Measurements from ENCODE around the gene LRG1.
A peak's percentile ranks its signal among the peaks of the same experiment; 100 is the strongest.

The LRG1 gene

DNA sequence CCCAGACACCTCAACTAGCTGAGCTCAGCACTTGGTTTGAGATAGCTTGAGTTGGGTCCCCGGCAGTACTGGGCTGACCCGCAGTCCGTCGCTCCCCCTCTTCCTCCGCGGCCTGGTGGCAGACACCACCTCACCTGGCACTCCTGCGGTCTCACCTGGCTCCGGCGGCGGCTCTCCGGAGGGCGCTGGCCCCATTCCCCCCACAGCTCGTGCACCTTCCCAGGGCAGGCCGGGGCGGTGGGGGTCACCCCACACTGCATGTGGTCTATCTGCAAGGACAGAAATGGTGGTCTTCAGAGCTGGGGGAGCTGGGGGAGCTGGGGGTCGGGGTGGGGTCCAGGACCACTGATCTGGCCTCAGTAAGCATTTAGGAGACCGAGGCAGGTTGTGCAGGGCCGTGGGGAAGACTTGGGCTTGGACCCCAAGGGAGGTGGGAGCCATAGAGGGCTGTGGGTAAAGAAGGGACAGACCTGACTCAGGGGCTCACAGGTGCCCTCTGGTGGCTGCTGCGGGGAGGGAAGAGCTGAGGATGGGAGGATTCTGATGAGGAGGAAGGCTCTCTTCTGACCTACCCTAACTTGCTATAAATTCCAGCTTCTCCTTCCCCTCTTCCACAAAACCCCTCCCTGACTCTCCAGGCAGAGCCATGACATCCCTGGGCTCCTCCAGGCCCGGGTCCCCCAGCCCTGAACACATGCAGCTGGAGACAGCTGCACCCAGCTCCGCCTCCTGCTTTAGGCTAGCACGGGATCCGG is 14.9 kb downstream of the LRG1 start:
- peak; percentile 52 for DNase-seq

DNA sequence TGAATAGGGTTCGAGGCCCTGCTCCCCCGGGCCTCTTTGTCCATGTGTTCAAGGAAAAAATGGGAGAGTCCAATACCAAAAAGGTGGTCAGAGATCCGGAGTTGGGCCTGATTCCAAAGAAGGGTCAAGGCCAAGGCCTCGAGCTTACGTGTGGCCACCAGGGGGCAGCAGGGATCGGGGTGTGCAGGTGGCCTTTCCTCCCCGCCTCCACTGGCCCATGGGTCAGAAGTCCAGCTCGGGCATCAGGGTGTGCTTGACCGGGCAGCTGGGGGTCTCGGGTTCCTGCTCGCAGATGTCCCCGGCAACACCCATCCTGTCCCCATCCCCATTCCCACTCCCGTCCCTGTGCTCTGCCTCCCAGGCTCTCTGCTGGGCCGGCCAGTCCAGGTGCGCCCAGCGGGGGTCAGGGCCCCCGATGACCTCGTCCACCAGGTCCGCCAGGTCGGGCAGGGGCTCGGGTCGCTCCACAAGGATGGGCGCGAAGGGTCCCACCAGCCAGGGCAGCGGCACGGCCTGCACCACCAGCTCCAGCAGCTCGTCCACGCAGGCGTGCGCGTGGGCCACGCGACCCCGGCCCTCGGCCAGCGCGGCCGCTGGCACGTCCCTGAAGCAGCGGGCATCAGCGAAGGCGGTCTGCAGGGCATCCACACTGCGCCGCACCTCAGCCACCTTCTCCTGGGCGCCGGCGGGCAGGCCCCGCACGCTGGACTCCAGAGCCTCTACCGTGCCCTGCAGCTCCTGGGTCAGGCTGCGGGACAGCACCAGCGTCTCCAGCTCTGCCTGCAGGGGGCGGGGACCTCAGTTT is 16.3 kb downstream of the LRG1 start:
- DNase-seq = no peak

DNA sequence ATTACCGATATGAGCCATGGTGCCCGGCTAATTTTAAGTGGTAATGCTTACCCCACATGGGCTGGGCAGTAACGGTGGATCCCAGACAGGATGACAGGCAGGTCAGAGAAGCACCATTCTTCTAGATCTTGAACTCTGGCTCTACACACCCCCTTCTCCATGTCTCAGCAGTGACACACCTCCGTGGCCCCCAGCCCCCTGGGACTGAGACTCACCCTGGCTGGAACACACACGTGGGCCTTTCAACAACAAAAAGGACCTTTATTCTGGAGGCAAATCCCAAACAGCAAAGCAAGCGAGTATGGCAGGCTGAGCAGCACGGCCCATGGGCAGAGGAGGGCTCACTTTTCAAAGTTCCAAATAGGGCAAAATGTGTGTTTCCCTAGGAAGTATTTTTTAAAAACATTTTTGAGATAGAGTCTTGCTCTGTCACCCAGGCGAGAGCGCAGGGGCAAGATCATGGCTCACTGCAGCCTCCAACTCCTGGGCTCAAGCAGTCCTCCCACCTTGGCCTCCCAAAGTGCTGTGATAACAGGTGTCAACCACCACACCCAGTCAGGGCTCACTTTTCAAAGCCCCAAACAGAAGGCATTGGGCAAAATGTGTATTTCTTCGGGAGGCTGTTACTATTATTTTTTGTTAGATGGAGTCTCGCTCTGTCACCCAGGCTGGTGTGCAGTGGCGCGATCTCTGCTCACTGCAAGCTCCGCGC is 17.4 kb downstream of the LRG1 start:
- DNase-seq = no peak

DNA sequence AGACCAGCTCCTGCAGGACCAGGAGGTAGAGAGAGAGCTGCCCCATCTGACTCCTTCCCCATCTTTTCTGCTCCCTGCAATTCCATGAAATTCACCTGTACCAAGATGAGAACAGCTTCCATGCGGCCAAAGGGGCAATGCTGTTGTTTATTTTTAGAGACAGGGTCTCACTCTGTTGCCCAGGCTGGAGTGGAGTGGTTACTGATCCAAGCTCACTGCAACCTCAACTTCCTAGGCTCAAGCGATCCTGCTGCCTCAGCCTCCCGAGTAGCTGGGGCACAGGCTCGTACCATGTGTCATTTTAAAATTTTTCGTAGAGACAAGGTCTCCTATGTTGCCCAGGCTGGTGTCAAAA is 18.0 kb downstream of the LRG1 start:
- no peak for DNase-seq

DNA sequence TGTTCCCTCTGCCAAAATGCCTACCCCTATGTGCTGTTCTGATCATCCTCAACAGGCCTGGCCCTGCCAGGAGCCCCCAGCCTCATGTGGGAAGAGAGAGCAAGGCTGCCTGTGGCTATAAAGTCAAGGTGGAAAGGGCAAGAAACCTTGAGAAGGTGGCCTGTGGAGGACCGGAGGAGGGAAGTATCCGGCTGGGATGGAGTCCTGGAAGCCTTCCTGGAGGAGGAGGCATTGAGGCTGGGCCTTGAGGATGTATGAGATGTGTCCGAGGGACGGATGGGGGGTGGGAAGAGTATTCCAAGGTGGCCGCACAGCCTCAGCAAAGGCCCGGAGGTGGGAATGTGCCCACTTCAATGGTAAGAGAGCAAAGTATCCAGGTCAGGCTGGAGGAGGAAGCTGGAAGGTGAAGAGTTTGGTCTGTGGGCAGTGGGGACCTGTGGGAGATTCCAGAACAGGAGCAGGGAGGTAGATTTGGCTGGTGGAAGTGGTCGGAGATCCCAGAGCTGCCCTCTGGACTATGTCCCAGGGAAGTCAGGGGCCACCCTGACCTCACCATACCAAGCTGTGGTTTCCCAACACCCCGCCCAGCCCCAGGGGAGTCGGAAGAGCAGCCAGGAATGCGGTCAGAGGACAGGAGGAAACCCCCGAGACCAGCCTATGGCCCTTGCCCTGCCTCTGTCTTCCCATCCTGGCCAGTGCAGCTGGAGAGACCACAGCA is 18.5 kb downstream of the LRG1 start:
- no peak for DNase-seq

DNA sequence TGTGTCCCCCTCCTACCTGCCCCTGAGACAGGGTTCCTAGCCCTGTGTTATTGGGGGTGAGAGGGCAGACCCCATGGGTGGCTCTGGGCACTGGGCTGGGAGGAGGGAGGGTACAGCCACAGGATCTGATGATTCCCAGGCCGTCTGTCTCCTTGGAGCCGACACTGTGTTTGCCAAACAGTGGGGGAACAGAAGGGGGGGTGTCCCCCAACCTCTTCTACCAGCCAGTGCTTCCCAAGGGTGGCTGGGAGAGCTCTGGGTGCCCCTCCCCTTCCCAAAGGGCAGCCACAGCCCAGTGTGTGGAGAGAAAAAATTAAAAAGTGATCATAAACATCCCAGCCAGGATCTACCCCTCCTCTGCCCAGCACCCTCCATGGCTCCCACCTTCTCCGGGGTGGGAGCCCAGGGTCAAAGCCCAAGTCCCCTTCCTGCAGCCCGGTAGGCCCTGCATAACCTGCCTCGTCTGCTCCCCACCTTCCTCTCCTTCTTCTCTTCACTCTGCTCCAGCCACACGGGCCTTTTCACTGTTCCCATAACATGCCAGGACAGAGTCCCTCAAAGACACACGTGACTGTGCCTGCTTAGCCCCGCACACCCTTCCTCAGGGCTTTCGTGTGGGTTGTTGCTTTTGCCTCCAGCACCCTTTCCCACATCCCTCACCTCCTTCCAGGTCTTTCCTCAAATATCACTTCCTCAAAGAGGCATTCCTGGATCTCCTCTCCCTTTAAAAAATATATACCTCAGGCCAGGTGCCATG is 20.1 kb downstream of the LRG1 start:
- DNase-seq = no peak

DNA sequence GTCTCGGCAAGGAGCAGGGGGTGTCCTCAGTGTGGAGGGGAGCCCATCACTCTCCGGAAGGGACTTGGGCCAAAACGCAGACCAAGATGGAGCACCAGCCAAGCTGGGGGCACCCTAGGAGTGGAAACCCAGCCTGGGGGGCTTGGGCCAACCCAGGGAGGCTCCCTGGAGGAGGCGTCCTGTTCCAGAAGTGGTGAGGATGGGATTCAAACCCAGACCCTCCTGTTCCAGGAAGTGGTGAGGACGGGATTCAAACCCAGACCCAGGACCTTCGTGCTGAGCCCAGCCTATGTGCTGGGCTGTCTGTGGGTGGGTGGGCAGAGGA is 20.7 kb downstream of the LRG1 start:
- no peak for DNase-seq

DNA sequence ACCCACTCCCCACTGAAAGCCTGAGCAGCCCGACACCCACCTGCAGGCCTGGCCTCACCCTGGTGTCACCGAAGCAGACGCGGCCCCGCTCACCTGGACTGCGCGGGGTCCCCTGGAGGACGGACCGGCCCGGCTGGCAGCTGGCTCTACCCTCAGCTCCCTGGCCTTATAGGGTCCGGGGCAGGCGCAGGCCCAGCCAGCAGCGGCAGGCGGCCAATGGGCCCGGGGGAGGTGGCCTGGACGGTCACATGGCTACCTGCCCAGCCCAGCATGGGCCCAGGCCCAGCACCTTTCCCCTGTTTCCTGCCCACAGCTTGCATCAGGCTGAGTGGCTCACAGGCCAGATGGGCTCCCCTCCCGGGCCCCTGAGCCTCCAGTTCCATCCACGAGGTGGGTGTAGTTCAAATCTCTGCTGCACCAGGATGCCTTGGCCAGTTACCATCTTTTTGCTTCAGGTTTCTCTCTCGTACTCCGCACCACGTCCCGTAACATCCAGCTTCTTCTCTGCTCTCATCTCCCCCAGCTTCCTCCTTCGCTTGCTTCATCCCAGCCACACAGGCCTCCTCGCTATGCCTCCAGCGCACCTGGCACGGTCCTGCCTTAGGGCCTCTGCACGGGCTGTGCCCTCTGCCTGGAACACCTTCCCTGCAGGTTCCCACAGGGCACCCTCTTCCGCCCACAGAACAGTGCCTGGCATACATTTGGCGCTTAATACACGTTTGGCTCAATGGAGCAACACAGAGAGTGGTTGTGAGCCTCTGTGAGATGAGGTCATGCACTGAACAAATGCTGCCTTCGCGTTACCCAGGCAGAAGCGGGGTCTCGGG is 21.3 kb downstream of the LRG1 start, which contains the start of gene PLIN4:
TSS of gene PLIN4 (minus strand) at position 142 of the 827 bp plus-strand sequence. CDS start 214 bp downstream, outside the sequence.
- no peak for DNase-seq

DNA sequence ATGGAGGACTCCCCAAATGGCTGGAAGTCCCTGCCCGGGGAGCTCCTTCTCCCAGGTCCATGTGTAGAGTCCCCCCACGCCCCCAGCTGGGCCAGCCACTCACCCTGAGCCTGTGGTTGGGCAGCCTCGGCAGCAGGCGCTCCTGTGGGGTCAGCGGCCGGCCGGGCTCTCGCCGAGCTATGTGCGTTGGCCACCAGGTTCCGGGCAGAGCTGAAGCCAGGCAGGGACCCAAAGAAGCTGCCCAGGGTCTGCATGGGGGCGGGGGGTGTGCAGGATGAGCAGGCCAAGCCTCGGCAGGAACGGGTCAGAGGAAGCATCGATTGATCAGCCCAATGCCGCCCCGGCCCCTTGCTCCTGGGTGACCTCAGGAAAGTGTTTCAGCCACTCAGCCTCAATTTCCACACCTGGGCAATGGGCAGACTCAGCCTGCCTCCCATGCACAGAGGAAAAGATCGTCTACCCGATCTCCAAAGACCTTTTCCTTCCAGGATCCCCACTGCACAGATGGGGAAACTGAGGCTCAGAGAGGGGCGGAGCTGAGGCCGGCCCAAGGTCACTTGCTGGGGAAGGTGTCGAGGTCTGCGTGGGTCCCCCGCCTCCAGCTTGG is 22.3 kb downstream of the LRG1 start:
- DNase-seq = no peak

DNA sequence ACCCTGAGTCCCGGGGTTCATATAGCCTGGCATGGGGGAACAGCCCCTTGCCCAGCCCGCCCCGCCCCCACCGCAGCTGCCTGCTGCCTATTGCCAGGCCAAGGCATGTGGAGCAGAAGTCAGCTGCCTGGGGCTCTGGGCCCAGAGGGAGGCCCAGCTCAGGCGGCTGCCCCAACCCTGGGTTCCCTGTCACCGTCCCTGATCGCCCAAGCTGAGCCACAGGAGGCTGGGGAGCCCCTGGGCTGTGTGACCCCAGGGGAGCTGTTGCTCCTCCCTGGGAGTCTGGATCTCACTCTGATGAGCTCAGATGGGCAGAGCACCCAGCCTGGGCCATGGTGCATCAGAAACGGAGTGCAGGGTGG is 22.9 kb downstream of the LRG1 start:
- DNase-seq = no peak

DNA sequence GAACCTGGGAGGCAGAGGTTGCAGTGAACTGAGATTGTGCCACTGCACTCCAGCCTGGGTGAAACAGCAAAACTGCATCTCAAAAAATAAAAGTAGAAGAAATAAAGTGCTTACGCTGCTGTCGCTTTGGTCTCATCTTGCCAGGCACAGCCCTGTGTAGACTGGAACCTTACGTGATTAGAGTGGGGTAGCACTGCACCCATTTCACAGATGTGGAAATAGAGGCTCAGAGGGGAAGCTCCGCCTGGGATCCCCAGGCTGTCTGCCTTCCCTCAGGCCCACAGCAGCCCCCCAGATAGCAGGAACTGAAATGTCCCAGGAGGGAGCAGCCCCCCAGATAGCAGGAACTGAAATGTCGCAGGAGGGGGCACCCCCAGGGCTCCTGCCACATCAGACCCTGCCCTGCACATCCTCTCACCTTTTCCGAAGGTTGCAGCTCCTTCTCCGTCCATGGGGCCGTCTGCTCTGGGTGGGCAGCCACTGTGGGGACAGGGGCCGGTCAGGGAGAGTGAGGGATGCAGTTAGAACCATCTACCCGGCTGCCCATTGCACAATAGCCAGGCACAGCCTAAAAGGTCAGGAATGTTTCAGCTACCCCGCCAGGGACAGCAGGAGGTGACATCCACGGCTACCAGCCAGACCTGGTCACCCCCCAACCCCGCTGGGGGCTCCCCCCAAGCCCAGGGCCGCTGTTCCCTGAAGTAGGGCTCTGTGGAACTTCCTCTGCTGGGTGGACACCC is 23.5 kb downstream of the LRG1 start:
- no peak for DNase-seq

DNA sequence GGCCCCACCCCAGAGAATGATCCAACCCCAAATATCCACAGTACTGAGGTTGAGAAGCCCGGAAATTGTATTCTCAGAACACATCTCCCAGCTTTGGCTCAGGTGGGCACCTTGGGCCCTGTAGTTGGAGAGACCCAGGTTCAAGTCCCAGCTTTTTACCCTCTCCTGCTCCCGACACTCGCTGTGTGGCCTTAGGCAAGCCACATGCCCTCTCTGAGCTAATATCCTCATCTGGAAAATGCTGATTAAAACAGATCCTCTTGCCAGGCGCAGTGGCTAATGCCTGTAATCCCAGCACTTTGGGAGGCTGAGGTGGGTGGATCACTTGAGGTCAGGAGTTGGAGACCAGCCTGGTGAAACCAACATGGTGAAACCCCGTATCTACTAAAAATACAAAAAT is 24.1 kb downstream of the LRG1 start:
- no peak for DNase-seq

DNA sequence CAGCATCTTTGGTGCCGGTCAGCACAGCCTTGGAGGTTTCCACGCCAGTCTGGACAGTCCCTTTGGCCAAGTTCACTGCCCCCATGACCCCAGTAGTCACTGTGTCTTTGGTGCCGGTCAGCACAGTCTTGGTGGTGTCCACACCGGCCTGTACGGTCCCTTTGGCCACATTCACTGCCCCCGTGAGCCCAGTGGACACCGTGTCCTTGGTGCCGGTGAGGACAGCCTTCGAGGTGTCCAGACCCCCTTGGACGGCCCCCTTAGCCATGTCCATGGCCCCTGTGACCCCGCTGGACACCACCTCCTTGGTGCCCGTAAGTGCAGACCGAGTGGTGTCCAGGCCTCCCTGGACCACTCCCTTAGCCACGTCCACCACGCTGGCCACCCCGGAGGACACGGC is 26.6 kb downstream of the LRG1 start:
- DNase-seq = no peak

DNA sequence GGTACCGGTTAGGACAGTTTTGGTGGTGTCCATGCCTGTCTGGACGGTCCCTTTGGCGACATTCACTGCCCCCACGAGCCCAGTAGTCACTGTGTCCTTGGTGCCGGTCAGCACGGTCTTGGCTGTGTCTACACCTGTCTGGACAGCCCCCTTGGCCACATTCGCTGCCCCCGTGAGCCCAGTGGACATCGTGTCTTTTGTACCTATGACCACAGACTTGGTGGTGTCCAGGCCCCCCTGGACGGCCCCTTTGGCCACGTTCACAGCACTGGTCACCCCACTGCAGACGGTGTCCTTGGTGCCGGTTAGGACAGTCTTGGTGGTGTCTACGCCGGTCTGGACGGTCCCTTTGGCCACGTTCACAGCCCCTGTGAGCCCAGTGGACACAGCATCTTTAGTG is 27.8 kb downstream of the LRG1 start:
- no peak for DNase-seq

DNA sequence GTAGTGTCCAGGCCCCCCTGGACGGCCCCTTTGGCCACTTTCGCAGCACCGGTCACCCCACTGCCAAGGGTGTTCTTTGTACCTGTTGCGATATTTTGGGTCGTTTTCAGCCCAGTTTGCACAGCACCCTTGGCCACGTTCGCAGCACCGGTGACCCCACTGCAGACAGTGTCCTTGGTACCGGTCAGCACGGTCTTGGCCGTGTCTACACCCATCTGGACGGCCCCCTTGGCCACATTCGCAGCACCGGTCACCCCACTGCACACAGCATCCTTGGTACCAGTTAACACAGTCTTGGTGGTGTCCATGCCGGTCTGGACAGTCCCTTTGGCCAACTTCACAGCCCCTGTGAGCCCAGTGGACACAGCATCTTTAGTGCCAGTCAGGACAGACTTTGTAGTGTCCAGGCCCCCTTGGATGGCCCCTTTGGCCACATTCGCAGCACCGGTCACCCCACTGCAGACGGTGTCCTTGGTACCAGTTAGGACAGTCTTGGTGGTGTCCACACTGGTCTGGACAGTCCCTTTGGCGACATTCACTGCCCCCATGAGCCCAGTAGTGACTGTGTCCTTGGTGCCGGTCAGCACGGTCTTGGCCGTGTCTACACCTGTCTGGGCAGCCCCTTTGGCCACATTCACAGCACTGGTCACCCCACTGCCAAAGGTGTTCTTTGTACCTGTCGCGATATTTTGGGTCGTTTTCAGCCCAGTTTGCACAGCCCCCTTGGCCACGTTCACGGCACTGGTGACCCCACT is 28.4 kb downstream of the LRG1 start:
- DNase-seq = no peak

DNA sequence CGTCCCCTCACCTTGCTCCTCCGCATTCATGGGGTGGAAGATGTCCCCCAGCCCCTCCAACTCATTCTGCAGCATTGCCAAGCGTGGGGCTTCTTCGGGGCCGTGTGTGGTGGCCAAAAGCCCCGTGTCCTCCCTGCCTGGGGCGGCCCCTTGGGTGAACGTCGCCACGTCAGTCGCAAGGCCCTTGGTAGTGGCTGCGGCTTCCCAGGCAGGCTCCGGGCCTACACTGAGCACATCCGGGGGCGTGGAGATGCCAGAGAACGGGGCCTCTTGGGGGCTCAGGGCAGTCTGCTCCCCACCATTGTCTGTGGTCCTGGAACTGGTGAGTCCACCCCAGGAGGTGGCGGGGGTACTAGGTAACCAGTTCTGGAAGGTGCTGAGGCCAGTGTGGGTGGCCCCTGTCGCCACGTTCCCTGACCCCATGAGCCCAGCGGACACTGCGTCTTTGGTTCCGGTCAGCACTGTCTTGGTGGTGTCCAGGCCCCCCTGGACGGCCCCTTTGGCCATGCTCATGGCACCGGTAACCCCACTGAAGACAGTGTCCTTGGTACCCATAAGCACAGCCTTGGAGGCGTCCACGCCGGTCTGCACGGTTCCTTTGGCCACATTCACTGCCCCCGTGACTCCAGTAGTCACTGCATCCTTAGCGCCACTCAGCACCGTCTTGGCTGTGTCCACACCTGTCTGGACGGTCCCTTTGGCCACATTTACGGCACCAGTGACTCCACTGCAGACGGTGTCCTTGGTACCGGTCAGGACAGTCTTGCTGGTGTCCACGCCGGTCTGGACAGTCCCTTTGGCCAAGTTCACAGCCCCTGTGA is 29.2 kb downstream of the LRG1 start:
- no peak for DNase-seq

DNA sequence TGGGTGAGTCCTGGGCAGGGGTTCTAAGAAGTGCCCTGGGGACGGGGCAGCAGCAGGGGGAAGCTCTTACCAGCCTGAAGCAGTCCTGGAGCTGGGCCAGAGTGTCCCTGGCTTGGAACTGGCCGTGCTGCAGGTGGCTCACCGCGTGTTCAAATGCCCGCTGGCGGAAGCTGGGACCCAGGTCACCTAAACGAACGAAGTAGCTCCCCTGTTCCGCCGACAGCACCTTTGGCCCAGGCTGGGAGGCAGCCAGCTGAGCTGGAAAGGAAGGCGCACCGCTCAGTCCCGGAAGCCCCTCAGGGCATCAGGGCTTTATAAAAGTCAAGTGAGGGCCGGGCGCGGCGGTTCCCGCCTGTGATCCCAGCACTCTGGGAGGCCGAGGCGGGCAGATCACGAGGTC is 31.1 kb downstream of the LRG1 start:
- no peak for DNase-seq

DNA sequence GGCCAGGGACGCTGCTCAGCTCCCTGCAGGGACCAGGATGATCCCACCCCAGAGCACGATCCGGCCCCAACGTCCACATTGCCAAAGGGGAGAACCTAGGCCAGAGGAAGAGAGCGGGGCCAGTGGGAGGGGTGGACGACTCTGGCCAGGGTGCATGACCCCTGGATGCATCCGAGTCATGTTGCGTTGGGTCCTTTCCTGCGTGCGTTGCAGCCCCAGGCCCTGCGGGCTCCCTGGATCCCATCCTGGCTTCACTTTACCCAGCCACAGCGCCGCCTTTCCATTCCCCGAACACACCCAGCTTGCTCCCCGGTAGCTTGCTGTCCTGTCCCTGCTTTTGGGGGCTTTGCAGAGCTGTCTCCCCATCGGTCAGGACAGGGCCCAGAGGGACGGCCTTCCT is 32.0 kb downstream of the LRG1 start:
- no peak for DNase-seq

DNA sequence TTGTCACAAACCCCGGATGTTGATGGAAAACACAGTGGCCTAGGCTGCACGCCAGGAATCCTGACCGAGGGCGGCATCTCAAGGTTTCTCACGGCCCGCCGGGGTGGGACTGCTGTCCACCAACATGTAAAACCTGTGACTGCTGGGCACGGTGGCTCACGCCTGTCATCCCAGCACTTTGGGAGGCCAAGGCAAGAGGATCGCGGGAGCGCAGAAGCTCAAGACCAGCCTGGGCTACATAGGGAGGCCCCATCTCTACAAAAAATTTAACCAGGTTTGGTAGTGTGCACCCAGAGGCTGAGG is 32.7 kb downstream of the LRG1 start:
- no peak for DNase-seq
